GM21447 (cell line): ENCODE measurements around the gene TSTD1.
"Not testable (repeated sequence)": the region's sequence is repeated elsewhere in the genome, so short reads cannot be mapped to it uniquely, and the experiment has no call there.

Experiments
- ATAC-seq: cut with Tn5 transposase; IDR thresholded peaks from one replicate; pipeline ENCODE4 v1.9.1; 2021; ENCODE audit not compliant: unreplicated experiment

The TSTD1 gene

GRCh38 chr1:161069241-161069640 is 30.5 kb upstream of the TSTD1 start:
- peak; percentile 3 for ATAC-seq

- peak; percentile 57 for ATAC-seq
Observed at GRCh38 chr1:161068306-161069234, 29.8 kb upstream of the TSTD1 start.

DNA sequence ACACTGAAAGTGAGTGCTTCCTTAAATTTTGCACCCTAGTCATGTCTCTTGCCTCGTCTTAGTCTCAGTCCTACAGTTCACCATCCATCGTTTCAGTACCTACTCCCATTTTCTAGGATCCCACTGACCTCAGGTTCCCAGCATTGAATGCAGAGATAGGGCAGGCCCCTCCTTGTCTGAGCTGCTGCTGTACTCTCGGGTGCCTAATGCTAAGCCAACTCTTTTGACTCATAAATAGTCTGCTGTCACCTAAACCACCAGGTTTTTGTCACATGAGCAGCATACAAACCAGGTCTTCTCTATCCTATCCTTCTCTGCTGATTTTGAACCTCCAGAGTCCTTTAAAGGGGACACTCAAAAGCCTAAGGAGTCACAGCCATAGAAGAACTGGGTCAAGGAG is 27.9 kb upstream of the TSTD1 start:
- ATAC-seq = no peak

DNA sequence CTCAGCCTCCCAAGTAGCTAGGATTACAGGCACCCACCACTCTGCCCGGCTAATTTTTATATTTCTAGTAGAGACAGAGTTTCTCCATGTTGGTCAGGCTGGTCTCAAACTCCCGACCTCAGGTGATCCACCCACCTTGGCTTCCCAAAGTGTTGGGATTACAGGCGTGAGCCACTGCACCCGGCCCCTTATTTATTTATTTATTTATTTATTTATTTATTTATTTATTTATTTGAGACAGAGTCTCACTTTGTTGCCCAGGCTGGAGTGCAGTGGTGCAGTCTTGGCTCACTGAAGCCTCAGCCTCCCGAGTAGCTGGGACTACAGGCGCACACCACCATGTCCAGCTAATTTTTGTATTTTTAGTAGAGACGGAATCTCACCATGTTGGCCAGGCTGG is 26.9 kb upstream of the TSTD1 start:
- ATAC-seq = not testable (repeated sequence)

GRCh38 chr1:161063936-161064335 is 25.2 kb upstream of the TSTD1 start:
- ATAC-seq = not testable (repeated sequence)

DNA sequence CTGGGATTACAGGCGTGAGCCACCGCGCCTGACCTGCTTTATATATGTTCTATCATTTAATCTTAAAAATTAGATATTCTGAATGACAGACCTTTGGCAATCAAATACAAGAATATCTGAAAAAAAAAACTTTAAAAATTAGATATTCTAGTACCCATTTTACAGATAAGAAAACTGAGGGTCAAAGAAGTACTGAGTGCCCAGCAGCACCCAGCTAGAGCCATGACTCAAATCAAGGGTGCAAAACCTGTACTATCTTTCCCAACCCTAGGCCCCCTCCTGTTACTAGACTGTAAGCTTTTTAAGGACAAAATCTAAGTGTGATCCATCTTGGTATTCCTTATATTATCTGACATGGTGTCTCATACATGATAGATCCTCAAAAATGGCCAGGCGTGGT is 22.7 kb upstream of the TSTD1 start:
- ATAC-seq = no peak

- no peak for ATAC-seq
Observed at GRCh38 chr1:161059293-161059692, 20.5 kb upstream of the TSTD1 start.

DNA sequence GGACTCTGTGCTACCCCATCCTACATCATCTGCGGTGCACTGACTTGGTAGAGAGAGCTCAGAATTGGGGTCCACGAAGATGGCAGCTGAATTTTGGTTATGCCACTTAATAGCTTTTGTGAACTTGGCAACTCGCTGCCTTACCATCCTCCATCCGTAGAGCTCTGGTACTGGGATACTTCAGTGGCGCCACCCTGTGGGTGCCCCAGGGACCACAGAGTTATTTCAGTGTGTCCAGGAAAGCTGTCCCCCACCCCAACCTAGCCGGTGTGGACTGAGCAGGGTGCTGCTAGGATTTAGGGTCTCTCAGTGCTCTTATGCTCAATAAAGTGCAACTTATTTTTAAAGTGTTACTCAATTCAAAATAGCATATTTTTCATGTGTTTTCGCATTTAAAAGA is 16.0 kb upstream of the TSTD1 start:
- no peak for ATAC-seq

DNA sequence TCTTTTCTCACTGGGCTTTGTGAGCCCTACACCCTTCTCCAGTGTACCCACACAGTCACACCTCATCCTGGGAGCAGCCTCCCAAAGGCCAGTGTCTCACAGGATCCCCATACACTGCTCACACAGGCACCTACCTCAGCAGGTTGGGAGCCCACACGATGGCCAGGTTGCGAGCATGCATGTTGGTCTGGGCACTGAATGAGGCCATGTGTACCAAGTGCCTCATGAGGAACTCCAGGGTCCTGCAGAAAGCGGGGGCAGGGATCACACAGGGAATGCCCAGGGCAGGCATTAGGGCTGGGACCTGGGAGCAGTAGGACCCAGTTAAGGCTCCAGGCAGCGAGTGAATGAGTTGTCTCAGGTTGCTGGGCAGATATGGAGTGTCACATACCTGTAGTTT is 15.5 kb upstream of the TSTD1 start:
- ATAC-seq = no peak

DNA sequence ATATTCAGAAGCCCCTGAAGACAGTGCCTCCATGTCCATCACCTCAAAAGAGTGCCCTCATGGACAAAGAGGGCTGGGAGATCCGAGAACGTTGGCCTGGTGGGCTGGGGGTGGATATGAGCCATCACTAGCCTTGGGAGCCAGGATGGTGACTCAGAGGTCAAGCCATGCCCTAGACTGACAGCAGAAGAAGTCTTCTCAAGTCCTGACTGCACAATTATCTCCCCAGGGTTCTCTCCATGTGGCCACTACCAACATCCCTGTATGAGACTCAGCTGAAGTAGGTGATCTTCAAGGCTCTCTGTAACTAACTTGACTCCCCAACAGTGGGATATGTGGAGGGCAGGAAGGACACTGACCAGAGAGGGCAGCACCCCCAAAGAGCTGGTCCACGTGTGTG is 14.1 kb upstream of the TSTD1 start:
- ATAC-seq = no peak

DNA sequence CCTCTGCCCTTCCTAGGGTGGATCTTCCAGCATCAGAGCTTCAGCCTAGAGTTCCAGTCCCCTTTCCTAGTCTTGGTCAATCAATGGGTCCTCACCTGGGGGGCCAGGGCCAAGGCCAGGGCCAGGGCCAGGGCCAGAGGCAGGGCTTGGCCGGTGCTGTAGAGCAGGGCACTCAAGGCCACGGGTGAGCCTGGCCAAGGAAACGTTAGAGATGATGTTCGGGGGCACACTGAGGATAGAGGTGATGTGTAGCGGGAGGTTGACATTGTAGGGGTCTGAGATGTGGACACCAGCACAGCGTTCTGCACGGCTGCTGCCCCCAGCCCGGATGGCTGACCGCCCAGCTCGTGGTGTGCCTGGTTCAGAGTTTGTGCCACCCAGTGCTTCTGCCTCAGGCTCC is 12.5 kb upstream of the TSTD1 start:
- ATAC-seq = no peak

DNA sequence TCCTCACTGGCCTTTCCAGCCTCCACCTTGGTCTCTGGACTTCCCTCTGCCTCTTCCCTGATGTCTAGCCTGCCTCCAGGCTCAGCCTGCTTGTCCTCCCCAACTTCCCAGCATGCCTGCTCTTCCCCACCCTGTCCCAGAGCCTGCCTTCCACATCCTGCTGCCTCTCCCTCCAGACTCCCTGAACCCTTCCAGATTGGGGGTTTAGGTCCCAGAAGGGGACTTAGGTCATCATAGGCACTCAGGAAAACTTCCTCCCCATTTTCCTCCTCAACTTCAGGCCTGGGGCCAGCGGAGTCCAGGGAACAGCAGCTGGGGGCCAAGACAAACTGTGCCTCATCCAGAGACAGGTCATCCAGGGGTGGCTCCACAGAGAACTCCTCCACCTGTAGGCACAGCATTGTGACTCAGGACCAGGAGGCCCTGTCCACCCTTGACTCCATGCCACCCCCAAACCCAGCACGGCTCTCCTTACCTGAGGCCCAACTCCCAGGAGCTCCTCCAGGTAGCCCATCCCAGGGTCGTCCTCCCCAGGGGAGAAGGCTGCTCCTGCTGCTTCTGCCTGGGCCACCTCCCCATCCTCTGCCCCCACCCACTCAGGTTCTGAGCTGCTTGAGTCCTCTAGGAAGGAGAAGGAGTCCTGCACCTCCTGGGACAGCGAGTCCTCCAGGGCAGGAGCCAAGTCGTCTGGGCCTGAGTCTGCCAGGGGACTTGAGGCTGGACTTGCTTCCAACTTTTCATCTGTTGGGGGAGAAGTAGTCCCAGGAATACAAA is 10.4 kb upstream of the TSTD1 start:
- ATAC-seq = no peak

GRCh38 chr1:161047436-161048420 is 9.0 kb upstream of the TSTD1 start:
- no peak for ATAC-seq

GRCh38 chr1:161046605-161047228 is 8.0 kb upstream of the TSTD1 start:
- peak; percentile 48 for ATAC-seq

- peak; percentile 59 for ATAC-seq
Observed at GRCh38 chr1:161045736-161046604, 7.2 kb upstream of the TSTD1 start, which contains the start of gene USF1. Gene USF1 (minus strand): TSS chr1:161045977. CDS start chr1:161043275, 2,702 bp downstream.

DNA sequence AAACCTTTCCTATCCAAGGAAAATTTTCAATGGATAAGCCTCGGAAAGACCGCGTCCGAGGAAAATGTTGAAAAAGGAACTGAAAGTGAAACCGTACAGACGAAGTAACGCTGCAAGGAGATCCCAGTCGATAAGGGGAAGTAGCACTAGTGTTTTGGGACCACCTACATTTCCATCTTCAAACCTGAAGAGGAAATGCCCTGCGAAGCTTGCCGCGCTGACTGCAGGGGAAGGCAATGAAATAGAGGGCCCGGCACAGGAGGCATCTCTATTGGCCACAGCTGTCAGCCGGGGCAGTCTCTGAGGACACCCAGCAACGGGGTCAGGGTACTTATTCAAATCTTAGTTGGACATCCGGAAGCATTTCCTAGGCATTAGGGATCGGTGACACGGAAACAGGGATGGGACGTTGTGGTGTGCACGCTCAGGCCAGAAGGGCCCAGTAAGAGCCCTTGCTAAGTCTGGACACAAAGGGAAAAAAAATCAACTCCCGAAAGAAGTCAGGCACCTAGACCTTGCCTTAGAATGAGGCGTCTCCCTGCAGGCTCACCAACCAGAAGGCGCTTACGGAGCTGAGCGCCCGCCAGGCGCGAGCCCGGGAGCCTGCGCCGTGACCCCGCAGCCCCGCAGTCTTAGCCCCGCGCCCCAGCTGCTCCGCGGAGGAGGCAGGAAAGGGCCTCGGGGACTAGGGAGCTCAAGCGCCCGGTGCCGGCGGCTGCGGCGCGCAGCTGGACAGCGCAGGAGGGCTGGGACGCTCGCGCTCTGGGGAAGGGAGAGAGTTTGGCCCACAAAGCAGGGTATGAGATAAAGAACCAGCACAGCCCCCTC is 6.4 kb upstream of the TSTD1 start:
- ATAC-seq = peak; percentile 46

DNA sequence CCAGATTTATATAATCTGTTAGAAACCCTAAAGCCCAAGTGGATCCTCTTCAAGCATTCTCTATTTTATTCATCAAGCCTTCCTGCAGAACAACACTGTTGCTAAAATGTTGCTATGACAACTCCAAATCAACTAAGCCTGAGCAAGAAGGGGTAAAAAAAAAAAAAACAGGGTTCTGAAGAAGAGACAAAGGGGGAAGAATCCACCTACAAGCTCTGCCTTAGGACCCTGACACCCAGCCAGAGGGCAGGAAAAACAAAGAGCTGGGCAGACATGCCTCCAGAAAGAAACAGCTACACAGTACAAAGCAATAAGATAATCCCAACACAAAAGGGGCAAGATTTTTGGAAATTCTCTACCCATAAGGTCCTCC is 5.8 kb upstream of the TSTD1 start:
- ATAC-seq = no peak

- no peak for ATAC-seq
Observed at GRCh38 chr1:161039546-161039945, 782 bp upstream of the TSTD1 start.

GRCh38 chr1:161039154-161039545 is 386 bp upstream of the TSTD1 start:
- no peak for ATAC-seq
